B cell (primary cell): ENCODE measurements around the gene EMB. TPM values are rescaled to one million over a fixed set of nuclear protein-coding genes. Genes with fewer than 3 reads are reported as not detected.
"Not testable (repeated sequence)": the region's sequence is repeated elsewhere in the genome, so short reads cannot be mapped to it uniquely, and the experiment has no call there.

Experiments
- ATAC-seq: fragments of 200-7000 bp; cut with Tn5 transposase; one replicate; pipeline ENCODE4 v1.10.0; 2021; ENCODE audit warnings: low read depth, mild to moderate bottlenecking, moderate number of reproducible peaks, moderate library complexity
- CTCF ChIA-PET: fragments of 350-600 bp; sonication (Branson Sonifier 250); formaldehyde crosslinking; loops from one replicate; lab custom pipeline; 2021; ENCODE audit warnings: antibody characterized with exemption, inconsistent platforms; lab: Charles Lee
- POLR2A ChIA-PET: fragments of 350-600 bp; sonication (Branson Sonifier 250); formaldehyde crosslinking; loops from one replicate; lab custom pipeline; 2021; ENCODE audit warnings: antibody characterized with exemption; lab: Charles Lee
- DNase-seq: peaks from one replicate; pipeline ENCODE4 v3.0.0; 2013
- H2AFZ ChIP-seq: 2 replicates; pipeline ENCODE4 v1.6.1; 2012; ENCODE audit warnings: mild to moderate bottlenecking, low read depth, low read length; ENCODE audit not compliant: insufficient read depth, poor library complexity, severe bottlenecking
- H3K27ac ChIP-seq, 2 donors: 1 replicate in 1 of 2; 2 replicates in 1 of 2; pipeline ENCODE4 v1.5.1; 2012 to 2013; ENCODE audit warnings: low read length in 2 of 2, mild to moderate bottlenecking in 2 of 2, moderate library complexity in 1 of 2
- H3K27me3 ChIP-seq, 4 experiments: fragments of 200-600 bp in 1 of 4; sonication (generic) in 1 of 4; replicated peaks in 1 of 4; 1 replicate in 2 of 4; 2 replicates in 2 of 4; pipeline versions ENCODE4 v1.6.1 to v1.7.0; 2013 to 2016; ENCODE audit warnings: low read length in 3 of 4, mild to moderate bottlenecking in 2 of 4, mixed read lengths in 1 of 4, moderate library complexity in 1 of 4; ENCODE audit not compliant: insufficient read depth in 4 of 4, control insufficient read depth in 3 of 4; ENCODE audit errors: control extremely low read depth in 1 of 4
- H3K36me3 ChIP-seq, 2 experiments: replicated peaks in 1 of 2; 1 replicate in 1 of 2; 2 replicates in 1 of 2; pipeline versions ENCODE4 v1.6.1 to v1.7.1; 2013; ENCODE audit warnings: low read length in 1 of 2; ENCODE audit not compliant: insufficient read depth in 2 of 2, control insufficient read depth in 1 of 2; ENCODE audit errors: control extremely low read depth in 1 of 2, extremely low read depth in 1 of 2
- H3K4me1 ChIP-seq, 2 donors: fragments of 200-600 bp in 1 of 2; sonication (generic) in 1 of 2; 1 replicate in 1 of 2; 2 replicates in 1 of 2; pipeline versions ENCODE4 v1.5.1 to v1.6.1; 2013 to 2017; ENCODE audit warnings: low read length in 2 of 2; ENCODE audit not compliant: control insufficient read depth in 2 of 2, insufficient read depth in 2 of 2
- H3K4me2 ChIP-seq: replicated peaks from 2 replicates; pipeline ENCODE3; 2012; ENCODE audit warnings: mild to moderate bottlenecking, low read depth, low read length; ENCODE audit not compliant: poor library complexity, severe bottlenecking
- H3K4me3 ChIP-seq, 5 experiments: fragments of 200-600 bp in 1 of 5; sonication (generic) in 1 of 5; 1 replicate in 3 of 5; 2 replicates in 2 of 5; pipeline versions ENCODE4 v1.5.1 to v1.7.0; 2011 to 2016; ENCODE audit warnings: low read length in 4 of 5, mild to moderate bottlenecking in 4 of 5, low read depth in 2 of 5, control low read depth in 1 of 5, moderate library complexity in 1 of 5; ENCODE audit not compliant: insufficient read depth in 1 of 5; ENCODE audit errors: control extremely low read depth in 1 of 5, extremely low read depth in 1 of 5
- H3K79me2 ChIP-seq: fragments of 200-600 bp; sonication (generic); one replicate; pipeline ENCODE4 v1.6.0; 2016; ENCODE audit warnings: low read length; ENCODE audit not compliant: control insufficient read depth, insufficient read depth
- H3K9ac ChIP-seq: fragments of 200-600 bp; sonication (generic); 2 replicates; pipeline ENCODE4 v1.6.1; 2017; ENCODE audit warnings: mild to moderate bottlenecking, low read length, moderate library complexity
- H3K9me3 ChIP-seq, 3 donors: one replicate each; pipeline versions ENCODE4 v1.6.1 to v1.7.1; 2013; ENCODE audit warnings: low read length in 2 of 3; ENCODE audit not compliant: control insufficient read depth in 2 of 3, insufficient read depth in 1 of 3; ENCODE audit errors: control extremely low read depth in 1 of 3
- H4K20me1 ChIP-seq: 2 replicates; pipeline ENCODE4 v1.6.0; 2012; ENCODE audit warnings: mild to moderate bottlenecking, low read length; ENCODE audit not compliant: insufficient read depth, control insufficient read depth, poor library complexity, severe bottlenecking
- H3K27ac Mint-ChIP-seq: one replicate; pipeline ENCODE4 v1.8.0; 2021; ENCODE audit warnings: mixed read lengths
- H3K27me3 Mint-ChIP-seq: one replicate; pipeline ENCODE4 v1.8.0; 2021; ENCODE audit warnings: mixed read lengths
- H3K4me1 Mint-ChIP-seq: one replicate; pipeline ENCODE4 v1.8.0; 2021; ENCODE audit warnings: mixed read lengths
- H3K4me3 Mint-ChIP-seq: one replicate; pipeline ENCODE4 v1.8.0; 2021; ENCODE audit warnings: mixed read lengths
- H3K9me3 Mint-ChIP-seq: one replicate; pipeline ENCODE4 v1.8.0; 2022; ENCODE audit warnings: mixed read lengths; ENCODE audit not compliant: insufficient read depth
- WGBS: methylation state at CpG from one replicate; pipeline ENCODE4 v1.1.5; 2013; ENCODE audit warnings: missing lambda C conversion rate; ENCODE audit not compliant: insufficient coverage; 5-methylcytosine and 5-hydroxymethylcytosine counted together
- intact Hi-C: fragments of 100-400 bp; cut with micrococcal nuclease; formaldehyde crosslinking; loops from one replicate; pipeline ENCODE4 v1.10.0; 2022
- polyA plus RNA-seq: library from polyadenylated mRNA; depleted of rRNA; stranded (reverse); fragments of >200 nt; gene quantifications from 2 replicates; pipeline ENCODE4 v1.2.3, GENCODE V29; 2012
- total RNA-seq, 2 donors: library from RNA; stranded (reverse); fragments of 120-200 nt in 1 of 2; gene quantifications; 1 replicate in 1 of 2; 2 replicates in 1 of 2; pipeline versions ENCODE4 v1.2.3 to v1.2.4, GENCODE V29; 2013 to 2022

EMB gene
- total and polyA plus RNA-seq, 2 donors (not counting 1 experiment from before 2014, with no cell fraction given) = 40.7 to 95.7 TPM

GRCh38 chr5:50392289-50392688 is 48.8 kb downstream of the EMB start:
- H4K20me1 ChIP-seq, DNase-seq, H3K4me3 ChIP-seq, H3K4me1 ChIP-seq, H3K79me2 ChIP-seq, H3K9me3 ChIP-seq, ATAC-seq, H3K27ac ChIP-seq, H2AFZ ChIP-seq, H3K9ac ChIP-seq, POLR2A ChIA-PET, H3K4me3 Mint-ChIP-seq, H3K4me2 ChIP-seq, H3K27me3 ChIP-seq, H3K9me3 Mint-ChIP-seq, CTCF ChIA-PET, H3K27ac Mint-ChIP-seq, H3K27me3 Mint-ChIP-seq: not testable (repeated sequence)
- H3K4me1 Mint-ChIP-seq = peaks cover 27% of the 10 kb centered on the region
- intact Hi-C loops = loop anchor here (10.0 kb wide), 1 partner anchor 53 kb away; the partner anchor contains the start of gene EMB
- H3K36me3 ChIP-seq = peaks cover 3 to 14% of the 10 kb centered on the region in 2 experiments
- no CpG with 5 or more reads among the region's 3 CpGs for WGBS

DNA sequence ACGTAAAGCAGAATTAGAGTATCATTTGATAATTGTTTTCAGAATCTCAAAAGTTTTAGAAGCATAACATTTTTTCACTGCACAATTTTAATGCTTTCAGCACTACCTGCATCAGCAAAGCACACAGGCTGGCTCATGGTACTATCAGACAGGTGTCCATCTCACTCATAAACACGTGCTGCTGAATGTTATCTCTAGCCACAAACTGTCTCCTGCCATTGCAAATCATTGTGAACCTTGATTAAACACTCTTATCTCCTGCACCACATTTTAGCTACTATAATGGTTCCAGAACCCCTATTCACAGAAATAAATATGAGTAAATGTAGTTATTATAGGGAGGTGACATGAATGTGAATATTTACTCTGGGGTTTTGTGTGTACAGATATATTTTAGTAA is 56.7 kb downstream of the EMB start:
- H3K27ac ChIP-seq, H3K4me3 Mint-ChIP-seq, intact Hi-C loops, H2AFZ ChIP-seq, CTCF ChIA-PET, ATAC-seq, H3K27me3 Mint-ChIP-seq, H4K20me1 ChIP-seq, H3K27ac Mint-ChIP-seq, H3K4me1 ChIP-seq, H3K27me3 ChIP-seq, H3K9ac ChIP-seq, H3K9me3 Mint-ChIP-seq, H3K4me1 Mint-ChIP-seq, H3K4me3 ChIP-seq, DNase-seq, H3K4me2 ChIP-seq, H3K79me2 ChIP-seq: not testable (repeated sequence)
- WGBS = 60% methylated on average over 1 of the region's 2 CpGs
- Histone ChIP-seq H3K36me3 (peaks cover 3 to 10% of the 10 kb centered on the region in 2 experiments), H3K9me3 (peaks cover 0 to 12% (median 0%) of the 10 kb centered on the region in 3 donors)
- POLR2A ChIA-PET = interaction anchor here (0.7 kb wide), 1 partner anchor 19 kb away, joined by 8 read pairs; no protein-coding TSS in a partner anchor

- POLR2A ChIA-PET, CTCF ChIA-PET: not testable (repeated sequence)
- peaks cover 18% of the 10 kb centered on the region for H3K4me1 Mint-ChIP-seq
These were observed 64.4 kb downstream of the EMB start for GRCh38 chr5:50376696-50377095.

GRCh38 chr5:50369287-50370033 is 71.6 kb downstream of the EMB start:
- not testable (repeated sequence) for DNase-seq

More at GRCh38 chr5:50376696-50377095, 64.4 kb downstream of the EMB start:
- DNase-seq, H3K4me3 ChIP-seq, H4K20me1 ChIP-seq, H3K9ac ChIP-seq, H3K27me3 ChIP-seq, H3K36me3 ChIP-seq, H3K9me3 Mint-ChIP-seq, intact Hi-C loops, H3K27ac ChIP-seq, H3K79me2 ChIP-seq, H3K9me3 ChIP-seq, H3K4me3 Mint-ChIP-seq, H3K27me3 Mint-ChIP-seq, H3K27ac Mint-ChIP-seq, H3K4me1 ChIP-seq, H2AFZ ChIP-seq, H3K4me2 ChIP-seq, ATAC-seq: not testable (repeated sequence)
- WGBS = 100% methylated on average over 11 of the region's 11 CpGs

More at GRCh38 chr5:50369287-50370033, 71.6 kb downstream of the EMB start:
- H3K9me3 ChIP-seq = peaks cover 0 to 19% (median 0%) of the 10 kb centered on the region in 3 donors
- H3K4me1 ChIP-seq, H3K27ac Mint-ChIP-seq, H3K4me3 Mint-ChIP-seq, CTCF ChIA-PET, H3K4me2 ChIP-seq, H3K4me1 Mint-ChIP-seq, intact Hi-C loops, H2AFZ ChIP-seq, H3K79me2 ChIP-seq, H3K9ac ChIP-seq, H3K4me3 ChIP-seq, H3K27ac ChIP-seq, H3K36me3 ChIP-seq, POLR2A ChIA-PET, H4K20me1 ChIP-seq, H3K27me3 ChIP-seq, H3K9me3 Mint-ChIP-seq, ATAC-seq, H3K27me3 Mint-ChIP-seq: not testable (repeated sequence)
- WGBS = 97% methylated on average over 11 of the region's 16 CpGs
